HCT116 (cell line): ENCODE data around the gene TSPEAR. TPM values are rescaled to one million over a fixed set of nuclear protein-coding genes. Genes with fewer than 3 reads are reported as not detected.

Experiments
- ATAC-seq: fragments of 200-7000 bp; cut with Tn5 transposase; 2 replicates; pipeline ENCODE4 v1.9.1; 2020; ENCODE audit warnings: mild to moderate bottlenecking, moderate library complexity
- BruUV-seq: library from RNA; stranded (reverse); fragments of 400-500 nt; replicated peaks from 2 replicates; lab custom pipeline; 2021; lab: Mats Ljungman, UMichigan
- CTCF ChIA-PET: fragments of 300-600 bp; sonication (Branson Sonifier 250); formaldehyde crosslinking; loops from one replicate; lab custom pipeline; 2021; ENCODE audit warnings: antibody characterized with exemption; lab: Charles Lee
- POLR2A ChIA-PET: fragments of 300-600, 350-600 bp; sonication (Branson Sonifier 250); formaldehyde crosslinking; loops from one replicate; lab custom pipeline; 2021; ENCODE audit warnings: antibody characterized with exemption; lab: Charles Lee
- RAD21 ChIA-PET, 2 experiments: fragments of 300-600 bp; sonication (Branson Sonifier 250); formaldehyde crosslinking; loops; one replicate each; lab custom pipeline; 2023; ENCODE audit warnings: low total read pairs in 2 of 2; ENCODE audit not compliant: uncharacterized antibody in 2 of 2, unreplicated experiment in 2 of 2, low non-redundant PET in 1 of 2; lab: Charles Lee
- DNase-seq: peaks from one replicate; pipeline ENCODE4 v3.0.0-alpha.2; 2010; ENCODE audit warnings: low read depth, low spot score
- H2AFZ ChIP-seq: fragments of 200-600 bp; shearing (Covaris generic), sonication (generic); 2 replicates; pipeline ENCODE4 v1.6.1; 2017; ENCODE audit warnings: low read depth, mixed run types, mixed read lengths, antibody characterized with exemption, low read length; ENCODE audit not compliant: poor library complexity, severe bottlenecking
- H3K27ac ChIP-seq: 2 replicates; pipeline ENCODE4 v1.5.1; 2012; ENCODE audit warnings: low read depth, low read length
- H3K27me3 ChIP-seq: fragments of 200-600 bp; sonication (generic); 2 replicates; pipeline ENCODE4 v1.6.1; 2016; ENCODE audit warnings: mixed run types, low read length, mixed read lengths; ENCODE audit not compliant: insufficient read depth
- H3K36me3 ChIP-seq, 2 experiments: fragments of 200-500 bp in 1 of 2; fragments of 200-600 bp in 1 of 2; sonication (Bioruptor generic) in 1 of 2; sonication (generic) in 1 of 2; 2 replicates each; pipeline versions ENCODE4 v1.5.1 to v1.6.1; 2014 to 2016; ENCODE audit warnings: low read length in 2 of 2, inconsistent platforms in 1 of 2, mixed read lengths in 1 of 2, mixed run types in 1 of 2; ENCODE audit not compliant: insufficient read depth in 2 of 2, control insufficient read depth in 1 of 2
- H3K4me1 ChIP-seq, 2 experiments: fragments of 200-600 bp in 1 of 2; sonication (generic) in 1 of 2; 2 replicates each; pipeline versions ENCODE4 v1.5.1 to v1.6.1; 2012 to 2017; ENCODE audit warnings: low read length in 2 of 2, inconsistent platforms in 1 of 2, mild to moderate bottlenecking in 1 of 2, mixed read lengths in 1 of 2, mixed run types in 1 of 2, moderate library complexity in 1 of 2; ENCODE audit not compliant: insufficient read depth in 2 of 2, control insufficient read depth in 1 of 2
- H3K4me2 ChIP-seq: fragments of 200-600 bp; sonication (generic); 2 replicates; pipeline ENCODE4 v1.6.1; 2017; ENCODE audit warnings: mixed run types, low read length, mixed read lengths
- H3K4me3 ChIP-seq, 2 experiments: fragments of 200-600 bp in 1 of 2; sonication (generic) in 1 of 2; replicated peaks in 1 of 2; 2 replicates each; pipeline ENCODE4 v1.5.1; 2011 to 2016; ENCODE audit warnings: low read length in 2 of 2, control low read depth in 1 of 2, low read depth in 1 of 2, mild to moderate bottlenecking in 1 of 2, mixed read lengths in 1 of 2, mixed run types in 1 of 2
- H3K79me2 ChIP-seq: fragments of 200-600 bp; sonication (generic); 2 replicates; pipeline ENCODE4 v1.6.1; 2017; ENCODE audit warnings: mild to moderate bottlenecking, mixed run types, low read length, moderate library complexity, mixed read lengths; ENCODE audit not compliant: insufficient read depth
- H3K9ac ChIP-seq: fragments of 200-600 bp; sonication (generic); 2 replicates; pipeline ENCODE4 v1.6.1; 2016; ENCODE audit warnings: low read length, mixed read lengths
- H3K9me2 ChIP-seq: fragments of 200-600 bp; sonication (generic), shearing (Covaris generic); 2 replicates; pipeline ENCODE4 v1.6.1; 2017; ENCODE audit warnings: mixed run types, mild to moderate bottlenecking, moderate library complexity; ENCODE audit not compliant: insufficient read depth
- H3K9me3 ChIP-seq, 2 experiments: fragments of 200-500 bp in 1 of 2; fragments of 200-600 bp in 1 of 2; sonication (Bioruptor generic) in 1 of 2; sonication (generic) in 1 of 2; 2 replicates each; pipeline ENCODE4 v1.6.1; 2014 to 2017; ENCODE audit warnings: low read length in 2 of 2, mixed read lengths in 2 of 2, inconsistent platforms in 1 of 2, low read depth in 1 of 2, mild to moderate bottlenecking in 1 of 2, mixed run types in 1 of 2, moderate library complexity in 1 of 2; ENCODE audit not compliant: control insufficient read depth in 1 of 2, insufficient read depth in 1 of 2
- H4K20me1 ChIP-seq: fragments of 200-600 bp; sonication (generic), shearing (Covaris generic); 2 replicates; pipeline ENCODE4 v1.6.1; 2017; ENCODE audit warnings: mixed run types, mild to moderate bottlenecking, moderate library complexity; ENCODE audit not compliant: insufficient read depth
- CBX3 ChIP-seq: IDR thresholded peaks from 2 replicates; pipeline ENCODE4 v1.6.1; 2012; ENCODE audit warnings: low read depth
- CEBPB ChIP-seq: IDR thresholded peaks from 2 replicates; pipeline ENCODE4 v1.6.1; 2012; ENCODE audit warnings: low read depth
- ELF1 ChIP-seq: IDR thresholded peaks from 2 replicates; pipeline ENCODE4 v1.6.1; 2012; ENCODE audit warnings: low read depth, borderline replicate concordance
- EZH2 ChIP-seq: fragments of 200-600 bp; sonication (generic); IDR thresholded peaks from 2 replicates; pipeline ENCODE4 v1.6.1; 2017; ENCODE audit warnings: antibody characterized with exemption, mixed run types
- FOSL1 ChIP-seq: IDR thresholded peaks from 2 replicates; pipeline ENCODE4 v1.6.1; 2012; ENCODE audit warnings: low read depth
- POLR2A ChIP-seq: IDR thresholded peaks from 2 replicates; pipeline ENCODE4 v1.7.0; 2011; ENCODE audit warnings: borderline replicate concordance; ENCODE audit not compliant: insufficient read depth, insufficient read length; ENCODE audit errors: extremely low read depth
- RAD21 ChIP-seq: IDR thresholded peaks from 2 replicates; pipeline ENCODE4 v1.6.1; 2012; ENCODE audit warnings: low read depth, mild to moderate bottlenecking
- REST ChIP-seq: IDR thresholded peaks from 2 replicates; pipeline ENCODE4 v1.6.1; 2012; ENCODE audit warnings: low read depth
- SIN3A ChIP-seq: IDR thresholded peaks from 2 replicates; pipeline ENCODE4 v1.6.1; 2012; ENCODE audit warnings: low read depth
- SRF ChIP-seq: IDR thresholded peaks from 2 replicates; pipeline ENCODE4 v1.6.1; 2012; ENCODE audit warnings: low read depth
- ZFX ChIP-seq: fragments of 450-650 bp; IDR thresholded peaks from 2 replicates; pipeline ENCODE4 v1.6.1; 2017
- intact Hi-C: fragments of 100-400 bp; cut with micrococcal nuclease; formaldehyde crosslinking; loops from 2 replicates; pipeline ENCODE4 v1.10.0; 2022
- total RNA-seq: library from RNA; stranded (reverse); gene quantifications from one replicate; pipeline ENCODE4 v1.2.1, GENCODE V29; 2021; ENCODE audit not compliant: unreplicated experiment

Gene TSPEAR
- total RNA-seq, 1 experiment from 2014 or later, result not detected

- DNase-seq, result no peak
- Histone ChIP-seq H3K36me3 (no peaks in the 10 kb centered on the region), H3K27me3 (no peaks in the 10 kb centered on the region), H3K27ac (no peak overlapping the region), H3K9me3 (no peaks in the 10 kb centered on the region), H3K4me3 (no peak overlapping the region), H3K9ac (no peak overlapping the region), H3K4me1 (no peaks in the 10 kb centered on the region), H4K20me1 (no peaks in the 10 kb centered on the region)
- ATAC-seq, result no peak
- no TSS peak for BruUV-seq
- TF ChIP-seq RAD21 (no peak), REST (no peak), ELF1 (no peak), EZH2 (no peak), SRF (no peak), ZFX (no peak), POLR2A (no peak), SIN3A (no peak), CBX3 (no peak), FOSL1 (no peak), CEBPB (no peak)
- TF ChIP-seq, all 23 proteins: peak for 0
- no peak overlapping the region for H2AFZ ChIP-seq
- ChIA-PET RAD21 (no interaction called here), CTCF (no interaction called here), POLR2A (no interaction called here)
- no peaks in the 10 kb centered on the region for H3K9me2 ChIP-seq
- H3K4me2 ChIP-seq, result no peak overlapping the region
- intact Hi-C loops, result no loop called here
- H3K79me2 ChIP-seq, result no peaks in the 10 kb centered on the region
Observed at GRCh38 chr21:44535963-44536362, 175.4 kb downstream of the TSPEAR start.
